HG03175 (cell line): ENCODE measurements around the gene PTGER1.
"Not testable (repeated sequence)": the region's sequence is repeated elsewhere in the genome, so short reads cannot be mapped to it uniquely, and the experiment has no call there.

Source experiments
- ATAC-seq: cut with Tn5 transposase; IDR thresholded peaks from one replicate; pipeline ENCODE4 v1.9.1; 2021; ENCODE audit warnings: mild to moderate bottlenecking, moderate library complexity; ENCODE audit not compliant: unreplicated experiment

Gene PTGER1

GRCh38 chr19:14476673-14477401 lies 1.7 kb upstream of the PTGER1 start:
- no peak for ATAC-seq

- no peak for ATAC-seq
Measured at GRCh38 chr19:14476327-14476672, 1.1 kb upstream of the PTGER1 start.

GRCh38 chr19:14474827-14475226 lies 327 bp downstream of the PTGER1 start:
- ATAC-seq: no peak

GRCh38 chr19:14473978-14474578 lies 1.1 kb downstream of the PTGER1 start:
- ATAC-seq: no peak

GRCh38 chr19:14473073-14473977 lies 1.8 kb downstream of the PTGER1 start:
- ATAC-seq: no peak

GRCh38 chr19:14472202-14472938 lies 2.8 kb downstream of the PTGER1 start:
- ATAC-seq: no peak

- no peak for ATAC-seq
Measured at GRCh38 chr19:14471436-14472187, 3.5 kb downstream of the PTGER1 start.

GRCh38 chr19:14470031-14470876 lies 4.9 kb downstream of the PTGER1 start:
- ATAC-seq: no peak

GRCh38 chr19:14467816-14468215 lies 7.3 kb downstream of the PTGER1 start:
- no peak for ATAC-seq

- no peak for ATAC-seq
Measured at GRCh38 chr19:14467391-14467790, 7.8 kb downstream of the PTGER1 start.

- ATAC-seq: no peak
Measured at GRCh38 chr19:14463747-14464146, 11.4 kb downstream of the PTGER1 start.

GRCh38 chr19:14462401-14462800 lies 12.8 kb downstream of the PTGER1 start:
- not testable (repeated sequence) for ATAC-seq

GRCh38 chr19:14460935-14461334 lies 14.2 kb downstream of the PTGER1 start:
- no peak for ATAC-seq

GRCh38 chr19:14459703-14460102 lies 15.5 kb downstream of the PTGER1 start:
- no peak for ATAC-seq

GRCh38 chr19:14452303-14452702 lies 22.9 kb downstream of the PTGER1 start:
- not testable (repeated sequence) for ATAC-seq

- no peak for ATAC-seq
Measured at GRCh38 chr19:14450876-14451275, 24.3 kb downstream of the PTGER1 start.

- no peak for ATAC-seq
Measured at GRCh38 chr19:14450168-14450874, 24.8 kb downstream of the PTGER1 start.

- no peak for ATAC-seq
Measured at GRCh38 chr19:14449321-14449720, 25.8 kb downstream of the PTGER1 start.
